GM12892 (cell line): ENCODE data around the gene ATP1B2.

Experiments used
- POLR2A ChIP-seq: IDR thresholded peaks from 2 replicates; pipeline ENCODE4 v1.6.1; 2011; ENCODE audit warnings: low read depth, low read length, control low read depth
- POLR2AphosphoS5 ChIP-seq: IDR thresholded peaks from 2 replicates; pipeline ENCODE4 v1.6.1; 2011; ENCODE audit warnings: low read depth, low read length, control low read depth
- TAF1 ChIP-seq: IDR thresholded peaks from 2 replicates; pipeline ENCODE4 v1.6.1; 2011; ENCODE audit warnings: low read depth, mild to moderate bottlenecking, control low read depth, low read length, borderline replicate concordance

DNA sequence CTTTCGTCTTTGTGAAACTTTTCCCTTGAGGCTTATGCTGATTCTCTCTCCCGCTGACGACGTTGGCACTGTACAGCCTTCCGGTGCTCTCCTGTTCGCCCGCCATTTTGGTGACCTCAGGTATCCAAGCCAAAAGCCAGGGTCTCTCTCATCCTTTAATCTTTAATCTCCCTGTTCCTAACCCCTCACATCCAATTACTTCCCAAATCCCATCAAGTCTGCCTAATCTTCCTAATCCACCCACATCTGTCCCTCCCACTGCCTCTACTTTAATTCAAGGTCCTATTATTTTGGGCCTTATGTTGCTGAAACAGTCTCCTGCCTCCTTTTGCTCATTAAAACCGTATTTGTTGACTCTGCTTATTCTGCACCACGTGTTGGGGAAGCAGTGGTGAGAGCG lies 44.9 kb downstream of the ATP1B2 start:
- TF ChIP-seq POLR2A = no peak
- no peak for TF ChIP-seq TAF1
- TF ChIP-seq POLR2AphosphoS5 = no peak
